ENCODE results near the gene PAK4.

Gene PAK4

DNA sequence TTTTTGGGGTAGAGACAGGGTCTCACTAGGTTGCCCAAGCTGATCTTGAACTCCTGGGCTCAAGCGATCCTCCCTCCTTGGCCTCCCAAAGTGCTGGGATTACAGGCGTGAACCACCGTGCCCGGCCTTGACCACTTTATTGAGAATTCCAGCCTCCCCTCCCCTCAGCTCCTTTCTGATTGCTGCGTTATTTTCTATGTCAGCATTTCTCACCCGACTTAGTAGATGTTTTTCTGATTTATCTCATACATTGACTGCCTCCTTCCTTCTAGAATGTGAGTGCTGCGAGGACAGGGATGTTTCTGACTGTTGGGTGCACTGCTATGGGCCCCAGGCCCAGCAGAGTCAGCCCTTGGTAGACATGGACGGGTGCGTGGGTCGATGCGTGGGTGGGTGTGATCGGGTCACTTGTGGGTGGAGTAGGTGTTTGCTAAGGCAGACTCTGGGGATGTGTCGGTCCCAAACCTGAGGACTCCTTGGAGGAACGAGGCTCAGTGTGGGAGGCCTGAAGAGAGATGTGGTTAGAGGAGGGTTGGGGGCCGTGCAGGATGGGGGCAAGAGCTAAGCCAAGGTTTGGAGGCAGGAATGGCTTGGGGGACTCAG lies 37.0 kb downstream of the PAK4 start:
- DNase-seq (ENCODE audit: low spot score) (no peak), FAIRE-seq (no peak)

GRCh38 chr19:39163621-39164020 lies 38.0 kb downstream of the PAK4 start:
- no peak for DNase-seq (ENCODE audit: low spot score)
- no peak for FAIRE-seq

- FAIRE-seq (no peak), DNase-seq (ENCODE audit: low spot score) (no peak)
These were observed 38.7 kb downstream of the PAK4 start for GRCh38 chr19:39164289-39164688.

- FAIRE-seq (no peak), DNase-seq (ENCODE audit: low spot score) (no peak)
These were observed 40.3 kb downstream of the PAK4 start for GRCh38 chr19:39165857-39166256.

DNA sequence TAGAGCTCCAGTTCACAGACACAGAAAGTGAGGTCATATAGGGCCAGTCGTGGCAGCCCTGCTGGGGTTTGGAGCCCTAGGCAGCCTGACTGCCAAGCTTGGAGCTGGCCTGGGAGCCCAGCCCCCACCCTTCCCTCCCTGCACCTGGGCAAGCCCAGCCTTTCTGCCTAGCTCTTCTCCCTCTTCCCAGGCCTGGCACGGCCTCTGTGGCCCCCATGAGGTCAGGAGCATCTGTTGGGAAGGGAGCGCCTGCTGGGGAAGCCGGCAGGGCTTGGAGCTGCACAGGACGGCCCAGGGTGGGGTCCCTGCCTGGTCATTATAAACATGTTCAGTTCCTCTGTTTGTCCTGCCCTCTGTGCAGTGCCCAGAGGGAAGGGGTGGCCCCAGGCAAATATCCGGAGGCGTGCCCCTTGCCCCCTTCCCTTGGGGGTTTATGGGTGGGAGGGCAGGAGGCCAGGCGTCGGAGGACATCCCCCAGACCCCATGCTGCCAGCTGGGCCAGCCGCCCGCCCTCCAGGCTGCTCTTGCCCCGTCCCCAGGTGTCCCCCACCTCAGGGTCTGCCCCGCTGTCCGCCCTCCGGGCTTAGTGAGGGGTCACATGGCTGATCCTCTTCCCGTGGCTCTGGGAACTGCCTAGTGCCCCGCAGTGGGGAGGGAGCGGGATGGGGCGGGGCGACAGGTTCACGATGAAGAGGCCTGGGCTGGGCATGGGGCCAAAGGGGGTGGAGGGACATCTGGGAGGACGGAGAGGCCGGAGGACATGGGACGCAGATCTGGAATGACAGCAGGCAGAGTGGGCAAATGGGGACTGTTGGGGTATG lies 41.2 kb downstream of the PAK4 start:
- DNase-seq (ENCODE audit: low spot score) (no peak), FAIRE-seq (no peak)

DNA sequence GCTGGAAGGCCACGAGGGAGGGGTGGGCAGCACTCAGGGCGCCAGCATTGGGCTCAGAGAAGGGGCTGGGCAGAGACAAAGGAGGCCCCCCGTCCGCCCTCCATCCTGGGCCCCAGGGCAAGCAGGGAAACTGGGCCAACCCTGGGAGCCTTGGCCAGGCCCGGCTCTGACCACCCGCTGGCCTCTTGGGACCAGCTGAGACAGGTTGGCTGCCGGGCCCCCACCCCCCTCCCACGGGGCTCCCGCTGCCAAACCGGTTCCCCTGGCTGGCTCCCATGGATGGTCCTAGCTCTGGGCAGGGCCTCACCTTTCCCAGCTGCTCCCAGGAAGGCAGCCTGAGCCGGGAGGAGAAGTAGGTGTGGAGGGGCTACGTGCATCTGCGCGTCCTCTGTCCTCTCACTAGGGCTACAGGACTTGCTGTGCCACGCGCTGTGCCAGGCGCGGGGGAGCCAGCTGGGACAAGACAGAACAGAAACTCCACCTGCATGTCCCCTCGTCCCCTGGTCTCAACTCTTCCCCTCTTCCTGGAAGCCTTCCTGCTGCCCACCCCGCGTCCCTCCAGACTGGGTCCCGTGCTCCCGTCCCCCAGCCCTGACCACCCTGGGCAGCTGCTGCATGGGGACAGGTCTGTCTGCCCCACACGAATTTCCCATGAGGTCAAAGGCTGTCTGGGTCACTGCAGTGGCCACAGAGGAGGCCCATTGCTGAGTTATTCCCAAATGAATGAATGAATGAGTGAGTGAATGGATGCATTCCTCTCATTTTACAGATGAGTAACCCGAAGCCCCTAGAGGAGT lies 42.1 kb downstream of the PAK4 start:
- no peak for FAIRE-seq

GRCh38 chr19:39168258-39169142 lies 42.9 kb downstream of the PAK4 start:
- DNase-seq (ENCODE audit: low spot score) = no peak
- FAIRE-seq = no peak

More for the DNA sequence above, 42.1 kb downstream of the PAK4 start:
- no peak for DNase-seq (ENCODE audit: low spot score)

DNA sequence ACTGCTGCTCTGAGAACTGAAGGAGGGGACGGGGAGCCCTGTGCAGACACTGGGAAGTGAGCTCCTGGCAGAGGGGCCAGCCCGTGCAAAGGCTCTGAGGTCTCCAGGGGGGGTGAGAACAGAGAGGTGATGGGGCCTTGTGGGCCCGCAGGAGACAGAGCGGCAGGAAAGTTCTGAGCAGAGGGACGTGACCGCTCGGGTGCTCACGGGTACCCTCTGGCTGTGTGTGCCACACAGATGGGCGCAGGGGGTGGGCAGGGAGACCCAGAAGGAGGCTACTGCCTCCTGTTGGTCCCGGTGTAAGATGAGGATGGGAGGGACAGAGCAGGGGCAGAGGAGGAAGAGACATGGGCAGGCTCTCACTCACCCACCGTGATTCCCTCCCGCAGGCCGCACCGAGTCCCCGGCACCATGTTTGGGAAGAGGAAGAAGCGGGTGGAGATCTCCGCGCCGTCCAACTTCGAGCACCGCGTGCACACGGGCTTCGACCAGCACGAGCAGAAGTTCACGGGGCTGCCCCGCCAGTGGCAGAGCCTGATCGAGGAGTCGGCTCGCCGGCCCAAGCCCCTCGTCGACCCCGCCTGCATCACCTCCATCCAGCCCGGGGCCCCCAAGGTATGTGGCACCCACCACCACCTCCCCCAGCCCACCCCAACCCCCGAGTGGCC lies 43.7 kb downstream of the PAK4 start:
- no peak for FAIRE-seq
- DNase-seq (ENCODE audit: low spot score) = no peak

GRCh38 chr19:39170386-39171231 lies 45.0 kb downstream of the PAK4 start:
- DNase-seq (ENCODE audit: low spot score) (no peak), FAIRE-seq (no peak)

DNA sequence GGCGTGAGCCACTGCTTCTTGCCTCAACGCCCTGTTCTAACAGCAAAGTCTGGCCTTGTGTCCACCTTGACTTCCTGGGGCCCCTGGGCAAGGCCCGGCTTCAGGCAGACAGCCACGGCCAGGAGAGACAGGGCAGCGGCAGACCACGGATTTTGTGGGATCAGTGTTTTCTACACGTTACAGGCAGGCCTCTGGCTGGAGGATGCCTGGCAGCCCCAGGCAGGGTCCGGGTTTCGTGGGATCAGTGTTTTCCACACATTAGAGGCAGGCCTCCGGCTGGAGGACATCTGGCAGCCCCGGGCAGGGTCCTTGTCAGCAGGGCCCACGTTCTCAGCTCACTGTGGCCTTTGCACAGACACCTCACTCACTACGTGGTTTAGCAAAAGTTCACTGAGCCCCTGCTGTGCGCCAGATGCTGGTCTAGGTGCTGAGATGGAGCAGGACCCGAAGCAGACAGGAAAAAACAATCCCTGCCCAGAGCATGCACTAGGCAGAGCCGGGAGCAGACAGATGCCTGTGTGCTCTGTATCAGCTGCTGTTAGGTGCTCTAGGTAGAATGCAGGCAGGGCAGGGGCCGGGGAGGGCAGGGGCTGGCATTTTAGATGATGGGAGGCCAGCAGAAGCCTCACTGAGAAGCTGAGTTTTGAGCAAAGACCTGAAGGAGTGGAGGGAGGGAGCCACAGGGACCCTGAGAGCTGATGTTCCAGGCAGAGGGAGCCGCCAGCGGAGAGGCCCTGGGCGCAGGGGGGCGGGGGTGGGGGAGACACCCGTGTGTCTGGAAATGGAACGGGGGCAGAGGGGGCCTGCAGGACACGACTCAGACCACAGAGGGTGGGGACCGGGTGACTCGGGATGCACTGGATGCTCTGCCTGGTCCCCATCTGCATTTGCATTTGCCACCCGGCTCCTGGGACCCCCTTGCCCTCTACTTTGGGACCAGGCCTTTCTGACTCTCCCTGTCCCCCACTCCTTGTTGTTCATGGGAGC lies 46.2 kb downstream of the PAK4 start:
- DNase-seq (ENCODE audit: low spot score) (no peak), FAIRE-seq (no peak)

- FAIRE-seq = no peak
- DNase-seq (ENCODE audit: low spot score) = no peak
These were observed 47.3 kb downstream of the PAK4 start for GRCh38 chr19:39172700-39173501.

DNA sequence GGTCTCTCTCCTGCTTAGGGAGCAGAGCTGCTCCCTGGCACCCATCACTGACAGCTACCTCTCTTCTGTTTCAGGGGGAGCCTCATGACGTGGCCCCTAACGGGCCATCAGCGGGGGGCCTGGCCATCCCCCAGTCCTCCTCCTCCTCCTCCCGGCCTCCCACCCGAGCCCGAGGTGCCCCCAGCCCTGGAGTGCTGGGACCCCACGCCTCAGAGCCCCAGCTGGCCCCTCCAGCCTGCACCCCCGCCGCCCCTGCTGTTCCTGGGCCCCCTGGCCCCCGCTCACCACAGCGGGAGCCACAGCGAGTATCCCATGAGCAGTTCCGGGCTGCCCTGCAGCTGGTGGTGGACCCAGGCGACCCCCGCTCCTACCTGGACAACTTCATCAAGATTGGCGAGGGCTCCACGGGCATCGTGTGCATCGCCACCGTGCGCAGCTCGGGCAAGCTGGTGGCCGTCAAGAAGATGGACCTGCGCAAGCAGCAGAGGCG lies 48.0 kb downstream of the PAK4 start:
- FAIRE-seq = no peak
- no peak for DNase-seq (ENCODE audit: low spot score)

DNA sequence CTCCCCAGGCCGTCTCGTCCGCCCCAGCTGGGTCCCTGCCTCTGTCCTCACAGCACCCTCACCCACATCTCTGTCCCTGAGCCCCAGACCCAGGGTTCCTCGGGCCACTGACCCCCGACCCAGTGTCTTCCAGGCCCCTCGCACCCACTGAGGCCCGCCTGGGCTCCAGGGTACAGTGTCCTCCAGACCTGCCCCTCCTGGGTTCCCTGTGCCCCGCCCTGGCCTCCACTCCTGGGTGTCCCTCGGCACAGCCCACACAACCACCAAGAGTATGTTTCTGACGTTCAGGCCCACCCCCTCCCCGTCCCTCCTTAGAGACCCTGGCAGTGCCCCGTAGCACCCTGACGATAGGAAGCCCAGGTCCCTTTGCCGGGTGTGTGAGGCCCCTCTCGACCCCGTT lies 48.6 kb downstream of the PAK4 start:
- no peak for DNase-seq (ENCODE audit: low spot score)
- FAIRE-seq = no peak

DNA sequence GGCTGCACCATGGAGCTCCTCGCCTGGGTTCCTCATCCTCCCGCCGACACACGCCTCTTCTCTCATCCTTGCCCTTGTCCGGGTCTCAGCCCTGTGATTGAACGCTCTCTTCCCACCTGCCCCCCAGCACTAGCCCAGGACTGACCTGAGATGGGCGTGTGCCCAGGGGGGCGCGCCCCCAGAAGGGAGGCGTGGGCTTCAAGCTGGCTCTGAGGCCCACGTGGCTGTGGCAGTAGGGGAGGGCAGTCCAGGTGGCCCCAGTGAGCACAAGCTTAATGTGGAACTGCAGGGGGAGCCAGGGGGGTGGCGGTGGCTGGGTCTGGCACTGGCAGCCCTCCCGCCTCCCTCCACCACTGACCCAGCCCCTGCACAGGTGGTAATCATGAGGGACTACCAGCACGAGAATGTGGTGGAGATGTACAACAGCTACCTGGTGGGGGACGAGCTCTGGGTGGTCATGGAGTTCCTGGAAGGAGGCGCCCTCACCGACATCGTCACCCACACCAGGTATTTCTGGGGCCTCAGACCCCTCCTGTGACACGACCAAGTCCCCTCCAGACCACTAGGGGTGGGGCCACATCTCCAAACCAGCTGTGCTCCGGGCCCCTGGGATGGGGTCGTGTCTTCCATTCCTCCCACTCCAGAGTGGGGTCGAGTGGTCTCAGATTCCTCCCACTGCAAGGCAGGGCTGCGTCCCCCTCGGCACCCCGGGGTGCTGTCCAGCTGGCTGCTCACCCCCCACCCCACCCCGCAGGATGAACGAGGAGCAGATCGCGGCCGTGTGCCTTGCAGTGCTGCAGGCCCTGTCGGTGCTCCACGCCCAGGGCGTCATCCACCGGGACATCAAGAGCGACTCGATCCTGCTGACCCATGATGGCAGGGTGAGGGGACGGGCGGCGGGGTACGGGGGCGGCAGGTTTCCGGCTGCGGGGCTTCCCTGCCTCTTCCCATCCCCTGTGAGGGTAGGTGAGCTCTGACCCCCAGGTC lies 49.3 kb downstream of the PAK4 start:
- DNase-seq (ENCODE audit: low spot score) (no peak), FAIRE-seq (no peak)

DNA sequence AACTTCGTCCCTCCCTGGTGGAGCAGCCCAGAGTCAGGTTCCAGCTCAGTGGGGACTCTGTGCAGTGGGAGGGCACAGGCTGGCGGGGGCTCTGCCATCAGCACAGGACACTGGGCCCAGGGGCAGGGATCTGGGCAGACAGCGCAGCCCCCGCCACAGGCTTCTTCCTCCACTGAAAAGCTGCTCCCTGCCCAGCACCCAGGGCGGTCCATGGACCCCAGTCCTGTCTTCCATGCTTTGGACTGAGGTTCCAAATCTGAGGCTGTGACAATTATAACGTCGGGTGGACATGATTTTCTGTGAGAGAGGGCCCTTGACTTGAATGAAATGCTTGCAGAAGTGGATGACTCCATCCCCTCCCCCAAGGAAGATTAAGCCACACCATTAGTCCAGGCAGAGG lies 50.0 kb downstream of the PAK4 start:
- no peak for DNase-seq (ENCODE audit: low spot score)
- no peak for FAIRE-seq

GRCh38 chr19:39177110-39177699 lies 51.6 kb downstream of the PAK4 start:
- no peak for FAIRE-seq
- DNase-seq (ENCODE audit: low spot score) = no peak
